HG03066 (cell line): Measurements from ENCODE around the gene MRPL33.
"Not testable (repeated sequence)": the region's sequence is repeated elsewhere in the genome, so short reads cannot be mapped to it uniquely, and the experiment has no call there.

Experiments used
- ATAC-seq: cut with Tn5 transposase; IDR thresholded peaks from one replicate; pipeline ENCODE4 v1.9.1; 2021; ENCODE audit warnings: low read depth; ENCODE audit not compliant: unreplicated experiment

The MRPL33 gene

GRCh38 chr2:27739058-27739373, 32.5 kb upstream of the MRPL33 start:
- ATAC-seq: no peak

GRCh38 chr2:27741673-27742072, 29.8 kb upstream of the MRPL33 start:
- ATAC-seq: no peak

- no peak for ATAC-seq
Measured at GRCh38 chr2:27742571-27742970, 28.9 kb upstream of the MRPL33 start.

- not testable (repeated sequence) for ATAC-seq
Measured at GRCh38 chr2:27745494-27745893, 26.0 kb upstream of the MRPL33 start.

- no peak for ATAC-seq
Measured at GRCh38 chr2:27746325-27746724, 25.2 kb upstream of the MRPL33 start.

- no peak for ATAC-seq
Measured at GRCh38 chr2:27747827-27748352, 23.6 kb upstream of the MRPL33 start.

GRCh38 chr2:27748803-27749554, 22.5 kb upstream of the MRPL33 start:
- not testable (repeated sequence) for ATAC-seq

- ATAC-seq: no peak
Measured at GRCh38 chr2:27751377-27751776, 20.1 kb upstream of the MRPL33 start.

- no peak for ATAC-seq
Measured at GRCh38 chr2:27752551-27753237, 18.8 kb upstream of the MRPL33 start.

GRCh38 chr2:27754138-27754588, 17.4 kb upstream of the MRPL33 start:
- no peak for ATAC-seq

- ATAC-seq: no peak
Measured at GRCh38 chr2:27754831-27755230, 16.7 kb upstream of the MRPL33 start.

GRCh38 chr2:27756091-27756490, 15.4 kb upstream of the MRPL33 start:
- ATAC-seq: no peak

GRCh38 chr2:27756544-27757498, 14.7 kb upstream of the MRPL33 start:
- no peak for ATAC-seq

- ATAC-seq: no peak
Measured at GRCh38 chr2:27762951-27763906, 8.3 kb upstream of the MRPL33 start.

- no peak for ATAC-seq
Measured at GRCh38 chr2:27763907-27764267, 7.6 kb upstream of the MRPL33 start.

GRCh38 chr2:27764526-27764925, 7.0 kb upstream of the MRPL33 start:
- not testable (repeated sequence) for ATAC-seq

- no peak for ATAC-seq
Measured at GRCh38 chr2:27765621-27766286, 5.8 kb upstream of the MRPL33 start.

- ATAC-seq: no peak
Measured at GRCh38 chr2:27766287-27766661, 5.2 kb upstream of the MRPL33 start.

GRCh38 chr2:27771202-27771547, 344 bp upstream of the MRPL33 start:
- ATAC-seq: peak; percentile 7
